HuH-7.5 (cell line): ENCODE measurements around the gene MAB21L4.

Experiments used
- DNase-seq: peaks from one replicate; pipeline ENCODE4 v3.0.0; 2011; ENCODE audit warnings: low spot score

The MAB21L4 gene

GRCh38 chr2:240894006-240894405 is 1.9 kb downstream of the MAB21L4 start:
- DNase-seq = no peak

DNA sequence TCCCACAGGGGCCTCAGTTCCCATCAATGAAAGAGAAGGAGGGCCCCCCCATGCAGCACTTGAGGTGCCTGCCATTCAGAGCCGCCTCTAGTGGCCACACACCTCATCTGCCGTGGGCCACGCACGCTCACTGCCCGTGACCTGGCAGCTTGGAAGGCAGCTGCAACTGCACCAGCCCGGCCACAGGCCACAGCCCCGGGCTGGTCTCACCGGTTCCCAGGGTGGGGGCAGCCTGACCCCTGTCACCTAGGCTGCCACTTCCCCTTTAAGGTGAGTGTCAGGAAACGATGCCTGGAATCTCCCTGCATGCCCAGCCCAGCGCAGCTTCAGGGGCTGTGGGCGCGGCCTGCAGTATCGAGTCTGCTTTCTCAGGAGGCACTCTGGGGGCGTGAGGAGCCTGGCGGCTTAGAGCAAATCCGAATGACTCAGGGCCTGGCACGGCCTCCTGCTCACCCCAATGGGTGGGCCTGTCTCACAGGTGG is 2.6 kb downstream of the MAB21L4 start:
- no peak for DNase-seq

DNA sequence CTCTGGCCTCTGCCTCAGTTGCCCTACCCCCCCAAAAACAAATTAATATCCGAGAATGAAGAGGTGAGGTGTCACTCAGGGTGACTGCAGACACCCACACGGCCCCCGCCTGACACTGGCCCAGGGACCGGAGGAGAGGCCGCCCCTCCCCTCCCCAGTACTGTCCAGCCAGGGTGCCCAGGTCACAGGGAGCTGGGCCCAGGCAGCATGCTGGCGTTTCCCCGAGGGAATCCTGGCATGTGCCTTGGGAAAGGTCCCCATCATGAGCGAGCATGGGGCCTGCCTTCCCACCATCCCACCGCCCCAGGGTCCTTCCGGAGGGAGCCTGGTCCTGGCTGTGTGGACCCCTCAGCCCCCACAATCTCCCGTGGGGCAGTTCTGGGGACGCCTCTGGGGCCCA is 3.0 kb downstream of the MAB21L4 start:
- no peak for DNase-seq

GRCh38 chr2:240892356-240892755 is 3.6 kb downstream of the MAB21L4 start:
- DNase-seq = no peak

DNA sequence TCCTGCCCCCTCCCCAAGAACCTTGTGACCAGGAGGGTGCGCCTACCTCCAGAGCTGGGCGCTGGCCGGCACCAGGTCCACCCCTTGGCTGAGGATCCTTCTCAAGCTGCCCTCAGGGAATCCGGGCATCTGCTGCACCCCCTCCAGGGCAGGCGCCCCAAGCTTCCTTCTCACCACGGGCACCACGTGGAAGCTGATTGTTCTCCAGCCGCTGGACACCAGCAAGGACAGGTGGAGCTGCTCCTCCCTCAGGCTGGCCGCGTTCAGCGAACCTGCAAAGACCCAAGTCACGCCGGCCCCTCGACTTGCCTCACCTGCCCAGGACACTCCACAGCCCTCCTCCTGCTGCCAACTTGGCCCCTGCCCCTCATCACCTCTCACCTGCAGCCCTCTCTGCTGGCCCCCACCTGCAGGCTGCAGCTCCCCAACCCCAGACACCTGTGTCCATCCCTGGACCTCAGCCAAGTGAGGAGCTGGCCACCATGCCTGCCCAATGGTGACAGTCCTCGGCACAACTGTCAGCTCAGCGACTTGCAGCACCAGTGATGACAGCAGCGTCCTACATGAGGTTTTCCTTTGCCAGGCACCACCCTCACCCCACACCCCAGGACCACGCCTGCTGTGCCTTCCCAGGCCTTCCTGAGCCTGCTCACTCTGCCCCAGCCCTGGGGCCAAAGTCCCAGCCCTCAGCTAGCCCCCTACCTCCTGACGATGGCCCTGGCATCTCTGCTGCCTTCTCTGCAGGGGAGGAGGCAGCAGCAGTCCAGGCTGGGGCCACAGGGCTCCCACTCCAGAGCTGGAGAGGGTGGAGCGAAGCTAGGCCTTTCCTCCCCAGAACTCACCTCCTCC is 4.2 kb downstream of the MAB21L4 start:
- no peak for DNase-seq

DNA sequence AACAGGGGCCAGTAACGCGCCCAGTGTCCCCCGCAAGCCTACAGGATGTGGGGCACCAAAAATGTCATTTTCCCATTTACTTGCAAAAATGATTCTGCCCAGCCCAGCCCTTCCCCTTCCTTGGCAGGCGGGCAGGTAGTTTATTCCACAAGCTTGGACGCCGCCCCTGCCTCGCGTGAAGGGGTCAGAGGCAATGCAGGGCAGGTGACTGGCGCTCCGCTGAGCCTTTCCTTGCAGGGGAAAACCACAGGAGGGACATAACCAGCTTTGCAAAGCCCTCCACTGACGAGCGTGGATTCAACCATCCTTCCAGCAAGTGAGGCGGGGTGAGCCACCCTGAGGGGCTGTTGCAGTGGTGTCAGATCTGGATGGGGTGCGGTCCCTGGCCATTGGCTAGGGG is 5.3 kb downstream of the MAB21L4 start:
- DNase-seq = no peak

GRCh38 chr2:240889601-240890560 is 6.1 kb downstream of the MAB21L4 start:
- DNase-seq = no peak

DNA sequence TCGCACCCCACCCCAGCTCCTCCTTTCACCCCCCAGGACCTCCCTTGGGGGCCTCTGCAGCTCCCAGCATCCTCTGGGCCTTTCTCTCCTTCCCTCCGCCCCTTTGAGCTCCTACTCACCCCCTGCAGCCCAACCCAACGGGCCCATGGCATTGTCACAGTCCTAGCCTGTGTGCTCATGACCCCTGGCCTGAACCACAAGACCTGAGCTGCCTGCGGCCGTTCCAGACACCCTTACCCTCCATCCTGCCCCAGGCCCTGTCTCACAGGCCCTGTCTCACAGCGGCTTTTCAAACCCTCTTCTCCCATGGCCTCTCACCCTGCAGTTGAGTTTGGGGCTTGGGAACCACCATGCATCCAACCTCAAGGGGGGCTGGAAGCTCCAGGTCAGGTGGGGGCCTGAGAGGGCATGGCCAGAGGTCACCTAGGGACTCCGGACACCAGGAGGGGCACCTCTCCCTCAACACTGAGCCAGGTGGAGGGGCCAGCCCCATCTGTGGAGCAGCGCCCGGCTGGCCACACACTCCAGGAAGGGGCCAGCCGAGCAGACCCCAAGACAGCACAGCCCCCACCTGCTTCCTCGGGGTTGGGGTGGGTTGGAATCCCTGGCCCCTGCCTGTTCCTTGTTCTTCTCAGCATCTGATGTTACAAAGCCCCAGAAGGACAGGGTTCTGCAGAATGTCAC is 6.9 kb downstream of the MAB21L4 start:
- DNase-seq = no peak

DNA sequence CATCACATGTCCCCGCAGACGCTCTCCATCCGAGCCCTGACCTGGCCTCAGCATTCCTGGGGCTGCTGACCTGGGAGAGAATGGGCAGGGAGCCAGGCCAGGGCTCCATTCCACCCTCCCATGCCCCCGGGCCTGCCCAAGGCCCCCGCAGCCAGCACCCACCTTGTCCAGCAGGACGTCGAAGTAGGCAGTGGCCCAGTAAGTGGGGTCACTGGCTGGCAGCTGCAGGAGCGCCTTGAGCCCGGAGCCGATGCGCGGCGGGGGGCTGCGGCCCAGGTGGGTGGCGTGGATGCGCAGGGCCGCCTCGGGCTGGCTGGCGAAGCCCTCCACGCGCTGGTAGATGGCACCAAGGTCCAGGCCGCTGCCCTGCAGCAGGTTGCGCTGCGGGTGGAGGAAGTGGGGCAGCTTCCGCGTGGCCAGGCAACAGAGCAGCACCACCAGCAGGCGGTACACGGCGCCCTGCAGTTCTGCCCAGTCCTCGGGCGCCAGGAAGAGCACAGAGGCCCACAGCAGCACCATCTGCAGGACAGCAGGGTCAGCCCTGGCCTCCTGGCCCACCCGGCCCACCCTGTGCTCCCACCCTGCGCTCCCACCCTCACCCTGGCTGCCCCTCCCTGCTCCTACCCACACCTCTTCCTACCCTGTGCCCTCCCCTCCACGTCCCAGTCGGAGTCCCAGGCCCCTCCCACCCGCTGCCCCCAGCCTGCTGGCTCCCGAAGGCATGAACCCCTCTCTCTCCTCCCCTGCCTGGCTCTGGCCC is 7.6 kb downstream of the MAB21L4 start:
- no peak for DNase-seq

- no peak for DNase-seq
Measured at GRCh38 chr2:240887631-240888030, 8.3 kb downstream of the MAB21L4 start.

DNA sequence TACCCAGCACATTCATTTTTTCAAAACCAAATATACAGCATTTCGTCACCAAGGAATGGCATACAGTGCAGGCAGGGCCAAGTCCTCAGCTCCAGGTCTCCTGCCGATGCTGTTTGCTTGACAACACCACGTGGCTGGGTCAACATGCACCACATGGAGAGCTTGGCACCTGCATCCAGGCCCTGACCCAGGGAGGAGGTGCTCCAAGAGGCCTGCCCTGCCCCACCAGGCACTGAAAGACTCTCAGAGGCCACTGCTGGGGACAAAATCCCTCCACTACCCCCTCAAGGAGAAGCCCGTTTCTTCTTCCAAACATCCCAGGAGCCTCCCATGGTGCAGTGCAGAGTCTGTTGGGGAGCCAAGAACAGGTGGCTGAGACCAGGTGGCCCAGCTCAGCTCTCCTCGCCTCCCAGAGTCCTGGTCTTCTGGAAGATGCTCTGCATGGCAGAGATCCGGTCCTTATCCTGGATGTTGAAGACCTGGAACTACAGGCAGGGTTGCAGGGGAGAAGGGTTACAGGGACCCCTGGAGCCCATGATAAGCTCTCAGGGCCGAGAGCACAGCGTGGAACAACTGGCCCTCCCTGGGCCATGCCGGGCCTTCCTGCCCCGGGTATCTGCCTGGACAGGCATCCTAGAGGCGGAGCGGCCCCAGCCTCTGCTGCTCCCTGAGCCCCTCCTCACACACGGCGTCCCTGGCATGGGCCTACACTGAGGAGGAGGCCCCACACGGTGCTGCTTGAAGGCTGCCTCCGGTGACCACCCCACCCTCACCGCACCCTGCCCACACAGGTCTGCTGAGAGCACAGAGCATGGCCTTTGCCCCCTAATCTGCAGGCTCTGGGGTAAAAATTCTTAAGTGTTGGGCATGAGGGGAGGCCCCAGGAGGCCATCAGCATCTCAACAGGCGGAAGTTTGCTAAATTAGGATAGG is 9.0 kb downstream of the MAB21L4 start:
- DNase-seq = no peak

GRCh38 chr2:240886023-240886565 is 9.9 kb downstream of the MAB21L4 start:
- no peak for DNase-seq

DNA sequence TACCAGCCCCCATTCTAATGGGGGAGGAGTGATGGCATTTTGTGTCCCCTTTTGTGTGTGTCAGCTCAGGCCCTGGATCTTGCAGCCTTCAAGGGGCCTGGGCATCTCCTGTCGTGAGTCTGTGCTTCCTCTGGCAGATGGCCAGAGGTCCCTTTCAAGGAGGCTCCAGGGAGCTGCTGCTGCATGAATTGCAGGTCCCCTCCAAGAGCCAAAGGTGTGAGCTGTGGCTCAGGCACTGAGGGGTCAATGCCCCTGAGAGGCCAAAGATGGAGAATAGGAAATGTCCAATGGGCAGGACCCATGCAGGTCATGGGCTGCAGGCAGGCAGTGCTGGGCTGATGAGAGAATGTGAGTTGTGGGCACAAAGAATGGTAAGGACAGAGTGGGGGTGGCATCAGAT is 10.4 kb downstream of the MAB21L4 start:
- DNase-seq = no peak

DNA sequence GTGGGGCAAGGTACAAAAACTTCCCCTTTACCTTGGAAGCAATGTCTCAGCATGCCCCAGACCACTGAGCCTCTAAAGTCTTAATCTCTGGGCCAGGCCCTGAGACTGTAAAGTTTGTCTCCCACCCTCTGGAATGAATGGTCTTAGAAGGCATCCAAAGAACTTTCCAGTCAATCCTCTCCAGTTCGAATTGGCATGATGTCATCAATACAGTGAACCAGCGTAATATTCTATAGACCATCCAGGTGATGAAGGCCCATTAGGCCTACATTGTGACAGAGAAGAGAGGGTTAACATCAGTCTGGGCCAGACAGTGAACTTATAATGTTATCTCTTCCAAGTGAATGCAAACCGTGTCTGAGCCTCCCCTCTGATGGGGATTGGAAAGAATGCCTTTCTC is 11.2 kb downstream of the MAB21L4 start:
- no peak for DNase-seq

DNA sequence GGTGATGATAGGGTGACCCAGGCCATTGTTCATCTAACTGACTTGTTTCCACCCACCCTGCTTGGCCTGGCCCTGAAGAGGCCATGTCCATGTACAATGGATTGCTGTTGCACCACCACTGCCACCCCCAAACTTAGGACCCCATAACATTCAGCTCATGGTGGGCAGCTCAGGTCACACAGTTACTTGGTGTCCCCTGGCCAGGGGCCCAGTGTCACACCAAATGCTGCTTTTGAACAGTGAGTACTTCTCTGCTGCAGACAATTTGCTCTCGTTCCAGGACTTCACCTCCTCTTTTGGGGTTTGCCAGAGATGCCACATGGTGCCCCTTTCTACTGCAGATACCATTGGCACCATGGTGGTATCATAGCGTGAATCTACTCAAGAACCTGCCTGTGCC is 11.7 kb downstream of the MAB21L4 start:
- no peak for DNase-seq

- no peak for DNase-seq
Measured at GRCh38 chr2:240881913-240882312, 14.0 kb downstream of the MAB21L4 start.

GRCh38 chr2:240879105-240879504 is 16.9 kb downstream of the MAB21L4 start:
- DNase-seq = no peak

DNA sequence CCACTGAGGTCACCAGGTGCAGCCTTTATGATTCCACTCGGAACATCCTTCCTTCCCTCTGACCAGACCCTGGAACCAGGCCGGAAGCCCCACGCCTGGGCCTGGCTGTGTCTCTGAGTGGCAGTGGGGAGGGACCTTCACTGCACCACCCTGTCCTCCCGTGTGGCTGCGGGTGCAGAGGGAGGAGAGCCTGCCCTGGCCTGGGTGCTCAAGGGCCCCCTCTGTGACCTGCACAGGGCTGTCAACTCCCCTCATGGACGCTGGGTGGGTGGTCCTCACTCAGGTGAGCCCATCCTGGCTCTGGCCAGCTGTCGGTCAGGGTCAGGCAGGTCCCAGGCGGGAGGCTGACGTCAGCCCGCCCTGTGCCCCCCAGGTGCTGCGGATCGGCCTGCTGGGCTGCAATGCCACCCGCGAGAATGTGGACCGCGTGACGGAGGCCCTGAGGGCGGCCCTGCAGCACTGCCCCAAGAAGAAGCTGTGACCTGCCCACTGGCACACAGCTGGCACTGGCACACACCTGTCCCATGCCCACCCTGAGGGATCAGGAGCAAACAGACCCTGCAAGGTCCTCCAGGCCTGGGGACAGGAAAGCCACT is 17.5 kb downstream of the MAB21L4 start:
- DNase-seq = no peak

GRCh38 chr2:240877460-240878340 is 18.3 kb downstream of the MAB21L4 start:
- DNase-seq = no peak
